ENCODE results near the gene ZG16B.

The ZG16B gene

GRCh38 chr16:2845116-2845515 lies 15.0 kb downstream of the ZG16B start:
- no peak for DNase-seq (ENCODE audit: low spot score)

DNA sequence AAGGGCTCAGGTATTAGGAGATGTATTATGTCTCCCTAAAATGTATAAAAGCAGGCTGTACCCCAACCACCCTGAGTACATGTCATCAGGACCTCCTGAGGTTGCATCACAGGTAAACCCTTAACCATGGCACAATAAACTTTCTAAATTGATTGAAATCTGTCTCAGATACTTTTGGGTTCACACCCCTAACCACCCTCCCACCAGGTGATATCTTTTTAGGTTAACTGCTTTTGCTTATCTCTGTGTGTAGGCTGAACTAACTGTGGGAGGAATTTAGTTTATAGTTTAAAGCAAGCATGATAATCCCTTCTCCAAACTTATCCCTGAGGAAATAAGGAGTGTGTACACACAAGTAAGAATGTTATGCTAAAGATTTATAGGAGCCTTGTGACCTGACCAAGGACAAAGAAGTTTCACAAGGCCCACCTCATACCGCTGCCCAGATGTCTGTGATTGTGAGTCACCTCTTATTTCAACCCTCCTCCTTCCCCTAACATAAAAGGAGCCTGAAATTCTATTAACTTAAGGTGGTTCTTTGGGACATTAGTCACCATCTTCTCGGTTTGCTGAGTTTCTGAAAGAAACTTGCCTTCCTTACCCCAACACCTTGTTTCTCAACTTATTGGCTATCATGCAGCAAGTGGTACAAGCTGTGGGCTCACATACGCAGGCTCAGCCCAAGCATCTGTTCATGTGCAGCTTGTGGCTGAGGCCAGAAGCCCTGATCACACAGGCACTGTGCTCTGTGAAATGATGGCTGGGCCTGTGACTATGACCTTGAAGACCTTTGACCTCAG lies 16.6 kb downstream of the ZG16B start:
- peak; percentile 21 for DNase-seq (ENCODE audit: low spot score)

GRCh38 chr16:2848933-2849725 lies 19.0 kb downstream of the ZG16B start:
- no peak for DNase-seq (ENCODE audit: low spot score)

GRCh38 chr16:2852003-2852730 lies 22.1 kb downstream of the ZG16B start:
- DNase-seq (ENCODE audit: low spot score) = no peak

GRCh38 chr16:2852731-2853507 lies 22.8 kb downstream of the ZG16B start:
- no peak for DNase-seq (ENCODE audit: low spot score)

- DNase-seq (ENCODE audit: low spot score) = no peak
Measured at GRCh38 chr16:2853531-2854073, 23.5 kb downstream of the ZG16B start.

GRCh38 chr16:2854700-2855309 lies 24.7 kb downstream of the ZG16B start:
- DNase-seq (ENCODE audit: low spot score) = peak; percentile 40

DNA sequence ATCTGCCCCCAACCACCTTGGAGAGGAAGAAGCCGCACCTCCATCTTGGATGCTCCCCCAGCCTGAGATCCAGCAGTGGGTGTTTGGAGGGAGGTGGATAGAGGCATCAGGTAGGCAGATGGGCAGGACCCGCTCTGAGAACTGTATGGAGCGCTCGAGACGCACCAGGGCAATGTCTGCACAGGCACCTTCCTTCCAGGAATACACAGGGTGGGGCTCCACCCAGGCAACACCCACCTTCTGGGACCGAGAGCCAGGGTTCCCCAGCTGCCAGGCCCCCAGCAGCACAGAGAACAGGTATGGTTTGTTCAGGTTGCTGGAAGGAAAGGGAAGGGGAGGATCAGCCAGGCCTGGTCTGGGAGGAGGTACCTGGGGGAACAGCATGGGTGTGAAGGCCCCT lies 25.4 kb downstream of the ZG16B start:
- no peak for DNase-seq (ENCODE audit: low spot score)

- DNase-seq (ENCODE audit: low spot score) = peak; percentile 80
Measured at GRCh38 chr16:2856061-2856670, 26.1 kb downstream of the ZG16B start.

GRCh38 chr16:2856686-2857450 lies 26.8 kb downstream of the ZG16B start:
- no peak for DNase-seq (ENCODE audit: low spot score)

- peak; percentile 73 for DNase-seq (ENCODE audit: low spot score)
Measured at GRCh38 chr16:2857451-2858244, 27.5 kb downstream of the ZG16B start, which contains the start of gene PRSS22. Gene PRSS22 (minus strand): TSS chr16:2858170. CDS start chr16:2858104, 66 bp downstream.

- DNase-seq (ENCODE audit: low spot score) = peak; percentile 80
Measured at GRCh38 chr16:2858245-2859025, 28.3 kb downstream of the ZG16B start.

DNA sequence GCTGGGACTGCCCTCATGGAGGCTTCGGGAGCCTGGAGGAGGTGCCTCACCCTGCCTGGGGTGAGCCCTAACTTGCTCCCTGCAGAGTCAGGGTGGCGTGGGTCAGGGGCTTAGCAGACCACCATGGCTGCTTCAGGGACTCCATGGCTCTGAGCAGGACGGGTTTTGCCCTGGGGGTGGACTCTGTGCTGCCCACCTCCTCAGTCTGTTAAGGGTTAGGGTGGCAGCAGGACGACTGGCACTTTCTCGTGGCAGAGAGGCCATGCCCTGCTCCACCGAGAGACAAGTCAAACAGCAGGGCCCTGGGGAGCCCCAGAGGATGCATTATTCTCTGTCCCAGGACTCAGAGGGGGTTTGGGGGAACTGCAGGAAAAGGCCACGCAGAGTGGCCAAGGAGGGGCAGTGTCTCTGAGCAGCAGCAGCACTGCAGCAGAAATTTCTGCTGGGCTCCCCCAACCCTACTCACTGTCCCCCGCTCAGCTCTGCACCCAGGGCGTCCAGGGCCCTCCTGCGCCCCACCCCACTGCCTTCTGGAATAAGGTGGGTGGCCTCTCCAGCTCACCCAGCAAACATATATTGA lies 29.7 kb downstream of the ZG16B start:
- DNase-seq (ENCODE audit: low spot score) = peak; percentile 26

- peak; percentile 79 for DNase-seq (ENCODE audit: low spot score)
Measured at GRCh38 chr16:2860826-2861567, 30.9 kb downstream of the ZG16B start.

DNA sequence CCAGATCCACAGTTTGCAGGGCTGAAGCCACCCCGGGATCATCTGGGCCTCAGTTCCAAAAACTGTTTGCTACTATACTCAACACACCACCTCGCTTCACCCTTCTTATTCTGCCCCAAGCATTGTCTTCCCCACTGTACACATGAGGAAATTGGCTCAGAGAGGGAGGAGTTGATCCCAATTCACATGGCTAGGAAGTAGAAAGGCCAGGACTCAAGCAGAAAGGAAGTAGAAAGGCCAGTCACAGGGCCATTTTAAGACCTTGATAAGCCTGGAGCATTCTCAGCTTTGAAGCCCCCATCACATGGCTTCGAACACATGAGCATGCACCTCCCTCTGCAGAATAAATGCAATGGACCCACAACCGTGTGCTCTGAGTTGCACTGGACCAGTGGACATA lies 35.5 kb downstream of the ZG16B start:
- peak; percentile 29 for DNase-seq (ENCODE audit: low spot score)

GRCh38 chr16:2866431-2866830 lies 36.3 kb downstream of the ZG16B start:
- peak; percentile 52 for DNase-seq (ENCODE audit: low spot score)

GRCh38 chr16:2867661-2867986 lies 37.5 kb downstream of the ZG16B start:
- DNase-seq (ENCODE audit: low spot score) = no peak

Measured in RKO (cell line).